GM18870 (cell line): ENCODE results near the gene ZNF644.

Source experiments
- ATAC-seq: cut with Tn5 transposase; IDR thresholded peaks from one replicate; pipeline ENCODE4 v1.9.1; 2021; ENCODE audit warnings: moderate library complexity; ENCODE audit not compliant: unreplicated experiment

The ZNF644 gene

GRCh38 chr1:90989302-90989701, 32.5 kb downstream of the ZNF644 start:
- ATAC-seq = no peak

DNA sequence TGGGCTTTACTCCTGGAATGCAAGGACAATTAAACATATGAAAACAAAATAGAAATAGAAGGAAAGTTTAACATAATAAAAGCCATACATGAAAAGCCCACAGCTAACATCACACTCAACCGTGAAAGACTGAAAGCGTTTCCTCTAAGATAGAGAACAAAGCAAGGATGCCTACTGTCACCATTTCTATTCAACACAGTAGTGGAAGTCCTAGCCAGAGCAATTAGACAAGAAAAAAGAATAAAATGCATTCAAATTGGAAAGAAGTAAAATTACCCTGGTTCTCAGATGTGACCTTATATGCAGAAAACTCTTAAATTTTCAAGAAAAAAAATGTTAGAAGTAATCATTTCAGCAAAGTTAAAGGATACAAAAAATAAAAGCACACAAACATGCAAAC, 34.0 kb downstream of the ZNF644 start:
- no peak for ATAC-seq

DNA sequence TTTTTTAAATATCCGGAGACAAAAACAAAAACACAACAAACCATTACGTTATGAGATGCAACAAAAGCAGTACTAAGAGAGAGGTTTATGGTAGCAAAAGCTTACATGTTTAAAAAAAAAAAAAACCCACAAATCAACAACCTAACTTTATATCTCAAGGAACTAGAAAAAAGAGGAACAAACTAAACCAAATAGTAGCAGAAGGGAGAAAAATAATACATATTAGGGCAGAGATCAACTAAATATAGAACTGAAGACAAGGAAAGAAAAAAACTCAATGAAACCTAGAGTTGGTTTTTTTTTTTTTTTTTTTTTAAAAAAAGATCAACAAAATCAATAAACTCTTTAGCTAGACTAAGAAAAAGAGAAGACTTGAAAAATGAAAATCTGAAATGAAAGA, 34.9 kb downstream of the ZNF644 start:
- no peak for ATAC-seq

DNA sequence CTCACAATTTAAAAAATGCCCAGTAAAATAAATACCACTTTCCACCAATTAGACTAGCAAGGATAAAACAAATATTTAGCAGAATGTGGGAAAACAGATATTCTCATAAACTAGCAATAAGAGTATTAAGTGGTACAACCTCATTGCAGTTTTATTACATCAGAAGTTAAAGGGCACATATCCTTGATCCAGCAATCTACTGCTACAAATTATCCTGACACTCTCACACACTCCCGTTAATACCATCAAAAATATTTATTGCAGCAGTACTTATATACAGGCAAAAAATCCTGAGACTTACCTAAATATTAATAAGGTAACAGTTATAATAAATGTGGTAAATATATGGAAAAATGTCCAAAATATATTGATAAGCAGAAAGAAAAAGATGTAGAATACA, 44.3 kb downstream of the ZNF644 start:
- no peak for ATAC-seq

GRCh38 chr1:90973897-90974798, 47.7 kb downstream of the ZNF644 start:
- no peak for ATAC-seq

GRCh38 chr1:90970208-90970607, 51.6 kb downstream of the ZNF644 start:
- ATAC-seq = no peak

- no peak for ATAC-seq
These were observed 52.6 kb downstream of the ZNF644 start for GRCh38 chr1:90969241-90969640.

- no peak for ATAC-seq
These were observed 57.3 kb downstream of the ZNF644 start for GRCh38 chr1:90964444-90965035.

DNA sequence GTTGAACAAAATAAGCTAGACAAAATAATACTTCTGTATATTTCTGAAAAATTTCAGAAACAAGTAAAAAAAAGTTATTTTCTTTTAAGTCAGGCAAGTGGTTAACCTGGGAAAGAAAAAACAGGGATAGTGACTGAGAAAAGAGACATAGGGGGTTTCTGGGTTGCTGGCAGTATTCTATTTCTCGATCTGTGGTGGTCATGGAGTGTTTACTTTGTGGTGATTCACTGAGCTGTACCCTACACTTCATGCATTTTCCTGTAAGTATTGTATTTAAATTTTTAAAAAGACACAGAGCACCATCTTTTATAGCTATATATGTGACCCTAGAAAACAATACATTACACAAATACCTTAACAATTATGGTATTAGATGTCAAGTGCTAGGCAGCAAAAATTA, 58.2 kb downstream of the ZNF644 start:
- ATAC-seq = no peak

GRCh38 chr1:90963236-90963635, 58.6 kb downstream of the ZNF644 start:
- no peak for ATAC-seq

- ATAC-seq = peak; percentile 70
These were observed 62.3 kb downstream of the ZNF644 start for GRCh38 chr1:90959352-90960206.

- no peak for ATAC-seq
These were observed 64.3 kb downstream of the ZNF644 start for GRCh38 chr1:90957497-90957896.

- no peak for ATAC-seq
These were observed 66.1 kb downstream of the ZNF644 start for GRCh38 chr1:90955769-90956168.

- no peak for ATAC-seq
These were observed 68.9 kb downstream of the ZNF644 start for GRCh38 chr1:90952906-90953305.

- ATAC-seq = no peak
These were observed 70.8 kb downstream of the ZNF644 start for GRCh38 chr1:90951009-90951408.

GRCh38 chr1:90948301-90948700, 73.5 kb downstream of the ZNF644 start:
- ATAC-seq = no peak

- ATAC-seq = no peak
These were observed 75.2 kb downstream of the ZNF644 start for GRCh38 chr1:90946630-90947029.

- ATAC-seq = no peak
These were observed 76.5 kb downstream of the ZNF644 start for GRCh38 chr1:90945287-90945686.

- no peak for ATAC-seq
These were observed 77.9 kb downstream of the ZNF644 start for GRCh38 chr1:90943966-90944365.

- ATAC-seq = no peak
These were observed 81.1 kb downstream of the ZNF644 start for GRCh38 chr1:90940746-90941145.

- no peak for ATAC-seq
These were observed 85.1 kb downstream of the ZNF644 start for GRCh38 chr1:90936731-90937130.

GRCh38 chr1:90936061-90936460, 85.8 kb downstream of the ZNF644 start:
- ATAC-seq = no peak
